Motor neuron (in vitro differentiated cells): ENCODE results near the gene PRKCA. TPM values are rescaled to one million over a fixed set of nuclear protein-coding genes. Genes with fewer than 3 reads are reported as not detected.
A peak's percentile ranks its signal among the peaks of the same experiment; 100 is the strongest.

ENCODE experiments used
- ATAC-seq, 8 experiments: fragments of 200-7000 bp; cut with Tn5 transposase; replicated peaks in 6 of 8; 2 replicates each; pipeline ENCODE4 v1.8.0; 2021; ENCODE audit warnings: mild to moderate bottlenecking in 8 of 8, moderate library complexity in 8 of 8
- H3K27ac ChIP-seq, 2 donors: fragments of 250-450 bp; sonication (Bioruptor Pico); 2 replicates each; pipeline ENCODE4 v1.9.0; 2021; ENCODE audit warnings: antibody characterized with exemption in 2 of 2, mild to moderate bottlenecking in 2 of 2, moderate library complexity in 1 of 2
- H3K4me1 ChIP-seq, 2 donors: fragments of 250-450 bp; sonication (Bioruptor Pico); replicated peaks in 1 of 2; 2 replicates each; pipeline ENCODE4 v1.6.1; 2021; ENCODE audit warnings: antibody characterized with exemption in 2 of 2, mild to moderate bottlenecking in 2 of 2, moderate library complexity in 1 of 2
- H3K4me3 ChIP-seq, 5 donors: fragments of 250-450 bp; sonication (Bioruptor Pico); 2 replicates each; pipeline ENCODE4 v1.9.0; 2021; ENCODE audit warnings: antibody characterized with exemption in 5 of 5, mild to moderate bottlenecking in 5 of 5, moderate library complexity in 4 of 5
- WGBS, 10 experiments: fragments of 450-650 bp; shearing (Covaris generic); methylation state at CpG; one replicate each; pipeline ENCODE4 v1.0.0; 2022; 5-methylcytosine and 5-hydroxymethylcytosine counted together
- in situ Hi-C, 9 experiments: fragments of 400-800 bp; cut with MboI; loops; one replicate each; pipeline ENCODE4 v1.15.0; 2021; ENCODE audit warnings: low sequenced_read_pairs in 9 of 9, low pct_unique_long_range_greater_than_20kb in 2 of 9; ENCODE audit not compliant: unreplicated experiment in 9 of 9
- total RNA-seq, 8 experiments: library from RNA; unstranded; fragments of 300-600 nt; gene quantifications; 2 replicates each; pipeline versions ENCODE4 v1.2.3 to v1.2.4, GENCODE V29; 2022

Gene PRKCA
- total RNA-seq, 8 experiments from 2014 or later = 5.6 to 38.8 (median 8.7) TPM

GRCh38 chr17:66299711-66300110 lies 2.7 kb upstream of the PRKCA start:
- no peak overlapping the region for H3K27ac ChIP-seq
- peaks cover 10 to 16% of the 10 kb centered on the region in 2 donors for H3K4me1 ChIP-seq
- 33 to 97% (median 83%) methylated on average over 1 to 4 of the region's 4 CpGs; no CpG with 5 or more reads in 1 of the 10 experiments for WGBS, 10 experiments
- in situ Hi-C loops = no loop called here
- H3K4me3 ChIP-seq = no peak overlapping the region
- no peak for ATAC-seq

DNA sequence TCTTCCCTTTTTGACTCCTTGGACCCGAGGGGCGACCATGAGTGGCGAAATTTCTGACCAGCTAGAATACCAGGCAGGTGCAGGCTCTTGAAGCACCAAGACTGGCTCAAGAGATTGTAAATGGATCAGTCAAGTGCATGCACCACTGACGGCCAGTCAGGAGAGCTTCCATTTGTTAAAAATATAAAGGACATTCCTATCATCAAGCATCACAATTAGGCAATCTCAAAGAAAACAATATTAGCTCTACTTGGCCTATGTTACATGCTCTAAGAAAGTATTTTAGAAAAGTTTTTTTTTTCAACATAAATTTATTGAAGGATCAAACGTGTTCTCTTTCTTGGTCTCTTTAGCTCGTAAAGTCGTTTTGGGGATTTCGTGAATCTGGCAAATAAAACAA lies 1.5 kb upstream of the PRKCA start:
- Histone ChIP-seq H3K4me3 (no peak overlapping the region), H3K4me1 (peaks cover 12 to 24% of the 10 kb centered on the region in 2 donors), H3K27ac (no peak overlapping the region)
- in situ Hi-C loops = no loop called here
- no peak for ATAC-seq
- WGBS, 10 experiments = 51 to 100% (median 73%) methylated on average over 2 to 8 of the region's 8 CpGs

GRCh38 chr17:66301367-66301863 lies 998 bp upstream of the PRKCA start:
- in situ Hi-C loops = no loop called here
- Histone ChIP-seq H3K4me1 (peaks cover 12 to 24% of the 10 kb centered on the region in 2 donors), H3K4me3 (peak overlapping the region; percentile 59 to 98 (median 86)), H3K27ac (no peak overlapping the region)
- no peak for ATAC-seq
- 16 to 64% (median 44%) methylated on average over 4 to 14 of the region's 14 CpGs; no CpG with 5 or more reads in 1 of the 10 experiments for WGBS, 10 experiments

DNA sequence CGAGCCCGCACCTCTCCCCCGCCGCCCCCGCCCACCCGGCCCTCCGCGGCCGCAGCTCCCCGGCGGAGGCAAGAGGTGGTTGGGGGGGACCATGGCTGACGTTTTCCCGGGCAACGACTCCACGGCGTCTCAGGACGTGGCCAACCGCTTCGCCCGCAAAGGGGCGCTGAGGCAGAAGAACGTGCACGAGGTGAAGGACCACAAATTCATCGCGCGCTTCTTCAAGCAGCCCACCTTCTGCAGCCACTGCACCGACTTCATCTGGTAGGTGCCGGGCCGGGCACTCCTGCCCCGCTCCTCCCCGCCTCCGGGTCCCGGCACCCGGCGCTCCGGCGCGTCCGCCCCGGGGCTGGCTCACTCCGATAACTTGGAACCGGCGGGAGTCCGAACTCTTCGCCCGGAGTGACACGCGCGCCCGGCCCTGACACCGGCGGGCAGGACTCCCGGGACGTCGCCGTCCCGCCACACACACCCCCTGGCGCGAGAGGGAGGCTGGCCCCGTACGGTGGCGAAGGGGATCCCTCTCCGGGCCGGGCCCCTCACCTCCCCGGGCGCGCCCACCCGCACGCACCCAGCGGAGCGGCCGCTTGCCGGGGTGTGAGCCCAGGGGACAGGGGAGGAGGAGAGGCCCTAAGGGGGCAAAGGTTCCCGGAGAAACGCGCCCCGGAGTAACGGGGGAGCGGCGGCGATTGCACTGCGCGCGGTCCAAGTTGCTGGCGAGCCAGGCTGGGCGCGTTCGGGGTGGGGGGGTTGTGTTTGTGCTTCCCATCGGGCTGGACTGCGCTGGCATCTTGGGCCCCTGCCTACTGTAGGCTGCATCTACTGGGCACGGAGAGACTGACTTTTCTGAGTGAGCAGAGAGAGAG lies 581 bp downstream of the PRKCA start:
- in situ Hi-C loops = no loop called here
- peak overlapping the region; percentile 62 to 75 for H3K27ac ChIP-seq

GRCh38 chr17:66304304-66305174 lies 2.1 kb downstream of the PRKCA start:
- Histone ChIP-seq H3K27ac (no peak overlapping the region), H3K4me1 (peaks cover 12 to 24% of the 10 kb centered on the region in 2 donors), H3K4me3 (peak overlapping the region; percentile 59 to 98 (median 86))
- 7 to 100% (median 31%) methylated on average over 1 to 7 of the region's 14 CpGs for WGBS, 10 experiments
- no peak for ATAC-seq
- in situ Hi-C loops = no loop called here

More for the DNA sequence above, 581 bp downstream of the PRKCA start:
- WGBS, 10 experiments = 0% methylated on average over 3 of the region's 91 CpGs; no CpG with 5 or more reads in 9 of the 10 experiments
- Histone ChIP-seq H3K4me1 (peaks cover 12 to 24% of the 10 kb centered on the region in 2 donors), H3K4me3 (peak overlapping the region; percentile 59 to 98 (median 86))
- peak; percentile 42 to 72 (median 66) for ATAC-seq

DNA sequence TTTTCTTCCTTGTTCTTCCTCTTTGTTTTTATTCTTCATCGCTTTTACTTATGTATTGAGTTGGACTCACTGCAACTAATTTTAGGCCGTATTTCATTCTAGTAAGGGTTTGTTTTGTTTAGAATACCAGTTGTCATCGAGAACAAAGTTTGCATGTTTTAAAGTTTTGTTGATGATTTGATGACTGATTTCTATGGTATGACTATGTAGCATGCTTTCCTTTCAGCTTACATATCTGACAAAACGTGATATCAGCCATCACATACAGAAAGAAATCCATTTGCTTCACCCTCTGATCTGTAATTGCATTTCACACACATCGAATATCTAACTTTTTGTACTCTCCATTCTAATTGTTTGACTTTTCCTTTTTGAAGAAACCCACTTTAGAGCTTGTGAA lies 4.0 kb downstream of the PRKCA start:
- Histone ChIP-seq H3K4me1 (peaks cover 12 to 19% of the 10 kb centered on the region in 2 donors), H3K27ac (no peak overlapping the region), H3K4me3 (no peak overlapping the region)
- 44 to 91% (median 66%) methylated on average over 2 to 5 of the region's 5 CpGs for WGBS, 10 experiments
- ATAC-seq = no peak
- in situ Hi-C loops = no loop called here

DNA sequence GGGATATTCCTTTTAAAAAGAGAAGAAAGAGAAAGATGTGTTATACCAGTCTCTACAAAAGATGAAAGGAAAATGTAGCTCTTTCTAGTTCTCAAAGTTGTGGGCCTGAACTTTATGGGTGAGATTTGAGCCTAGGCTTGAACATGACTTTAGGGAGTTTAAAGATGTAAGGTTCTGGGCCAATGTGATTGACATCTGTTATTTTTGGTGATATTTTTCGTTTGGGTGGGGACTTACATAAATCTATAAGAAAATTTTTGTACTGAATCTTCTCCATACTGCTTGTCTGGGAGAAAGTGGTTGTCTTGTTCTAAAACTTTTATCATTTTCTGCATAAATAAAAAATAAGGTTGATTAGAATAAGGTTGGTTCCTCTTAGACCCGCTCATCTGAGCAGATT lies 4.8 kb downstream of the PRKCA start:
- no peak overlapping the region for H3K4me3 ChIP-seq
- peaks cover 12 to 17% of the 10 kb centered on the region in 2 donors for H3K4me1 ChIP-seq
- ATAC-seq = no peak
- H3K27ac ChIP-seq = no peak overlapping the region
- in situ Hi-C loops = no loop called here
- WGBS, 10 experiments = 60 to 100% (median 89%) methylated on average over 1 to 2 of the region's 2 CpGs

DNA sequence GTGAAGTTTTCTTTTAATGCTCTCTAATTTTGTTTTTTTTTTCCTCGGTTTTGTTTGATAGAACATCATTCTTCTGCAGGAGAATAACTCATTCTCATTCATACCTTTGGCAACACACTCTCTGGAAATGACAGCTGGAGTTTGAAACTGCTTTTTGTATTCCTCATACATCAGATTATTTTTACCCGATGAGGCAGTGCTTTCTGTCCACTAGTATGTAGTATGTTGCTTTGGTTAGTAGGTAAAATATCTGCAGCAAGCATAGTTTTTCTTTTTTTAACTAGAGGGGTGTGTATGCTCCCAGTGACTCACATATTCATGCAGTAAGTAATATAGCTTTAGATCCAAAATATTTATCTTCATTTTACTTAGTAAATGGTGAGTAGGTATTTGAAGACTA lies 6.4 kb downstream of the PRKCA start:
- WGBS, 10 experiments = 33 to 100% (median 78%) methylated on average over 1 to 2 of the region's 2 CpGs; no CpG with 5 or more reads in 1 of the 10 experiments
- ATAC-seq = no peak
- H3K4me3 ChIP-seq = no peak overlapping the region
- in situ Hi-C loops = no loop called here
- H3K27ac ChIP-seq = no peak overlapping the region
- peaks cover 11 to 17% of the 10 kb centered on the region in 2 donors for H3K4me1 ChIP-seq

DNA sequence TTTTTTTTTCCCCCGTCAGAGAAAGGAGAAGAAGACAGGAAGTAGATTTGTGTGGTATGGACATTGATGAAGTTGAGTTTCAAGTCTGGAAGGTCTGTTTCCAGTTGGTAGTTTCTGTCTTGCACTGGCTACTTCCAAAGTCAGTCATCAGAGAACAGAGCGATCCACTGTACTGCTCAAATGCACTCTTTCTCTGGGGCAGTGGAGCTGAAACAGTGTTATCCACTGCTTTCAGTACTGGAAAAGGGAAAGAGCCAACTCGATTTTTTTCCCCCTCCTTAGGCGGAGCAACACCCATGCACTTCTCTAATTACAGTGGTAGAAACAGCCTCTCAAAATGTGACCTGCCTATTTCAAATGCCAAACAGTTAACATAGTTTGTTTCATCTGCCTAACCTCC lies 7.4 kb downstream of the PRKCA start:
- in situ Hi-C loops = no loop called here
- Histone ChIP-seq H3K27ac (no peak overlapping the region), H3K4me1 (peaks cover 1 to 7% of the 10 kb centered on the region in 2 donors), H3K4me3 (no peak overlapping the region)
- 46 to 100% (median 81%) methylated on average over 1 to 3 of the region's 4 CpGs; no CpG with 5 or more reads in 2 of the 10 experiments for WGBS, 10 experiments
- ATAC-seq = no peak

DNA sequence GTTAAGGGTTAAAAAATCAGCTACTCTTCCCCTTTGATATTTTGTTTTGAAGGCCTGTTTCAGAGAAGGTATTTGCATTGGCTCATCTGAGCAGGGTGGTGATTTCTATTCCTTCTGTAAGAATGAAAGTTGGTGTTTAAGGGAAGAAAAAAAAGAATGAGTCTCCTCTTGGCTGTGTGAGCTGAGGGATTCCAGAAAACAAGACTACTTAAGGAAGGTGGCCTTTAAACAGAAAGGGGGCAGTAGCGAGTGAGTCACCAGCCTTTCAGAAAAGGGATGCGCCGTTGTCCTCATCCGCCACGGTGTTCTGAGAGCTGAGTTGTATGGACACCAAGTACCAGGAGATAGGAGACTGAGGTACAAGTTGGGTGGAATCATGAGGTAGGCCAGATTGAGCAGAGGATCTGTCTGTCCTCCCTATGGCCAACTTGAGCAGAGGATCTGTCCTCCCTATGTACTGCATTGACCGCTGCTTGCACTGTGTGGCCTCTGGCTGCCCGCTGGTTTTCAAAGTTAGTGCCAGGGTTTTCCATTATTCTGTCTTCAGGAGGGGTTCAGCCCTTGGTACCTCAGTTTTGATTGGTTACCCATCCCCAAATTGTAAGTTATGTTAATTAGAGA lies 8.2 kb downstream of the PRKCA start:
- Histone ChIP-seq H3K4me3 (no peak overlapping the region), H3K4me1 (no peaks in the 10 kb centered on the region), H3K27ac (no peak overlapping the region)
- in situ Hi-C loops = no loop called here
- ATAC-seq = no peak
- 67 to 100% (median 91%) methylated on average over 1 to 6 of the region's 7 CpGs; no CpG with 5 or more reads in 4 of the 10 experiments for WGBS, 10 experiments

DNA sequence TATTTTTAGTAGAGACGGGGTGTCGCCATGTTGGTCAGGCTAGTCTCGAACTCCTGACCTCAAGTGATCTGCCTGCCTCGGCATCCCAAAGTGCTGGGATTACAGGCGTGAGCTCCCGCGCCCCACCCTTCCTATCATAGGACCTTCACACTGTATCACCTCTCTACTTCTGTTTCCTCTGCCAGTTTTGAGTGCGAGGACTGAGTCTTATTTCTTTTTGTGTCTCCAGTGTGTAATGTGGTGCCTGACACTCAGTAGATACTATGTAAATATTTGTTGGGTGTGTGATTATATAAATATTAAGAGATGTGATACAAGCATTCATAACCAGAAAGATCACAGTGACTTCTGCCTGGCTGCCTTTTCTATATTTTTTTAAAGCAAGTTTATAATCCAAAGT lies 10.5 kb downstream of the PRKCA start:
- Histone ChIP-seq H3K4me3 (no peak overlapping the region), H3K4me1 (no peaks in the 10 kb centered on the region), H3K27ac (no peak overlapping the region)
- ATAC-seq = no peak
- in situ Hi-C loops = no loop called here
- WGBS, 10 experiments = 92 to 100% (median 95%) methylated on average over 1 to 8 of the region's 8 CpGs; no CpG with 5 or more reads in 4 of the 10 experiments

GRCh38 chr17:66313325-66313724 lies 10.9 kb downstream of the PRKCA start:
- in situ Hi-C loops = no loop called here
- no peak overlapping the region for H3K4me3 ChIP-seq

More at GRCh38 chr17:66313325-66313724, 10.9 kb downstream of the PRKCA start:
- Histone ChIP-seq H3K4me1 (no peaks in the 10 kb centered on the region), H3K27ac (no peak overlapping the region)
- ATAC-seq = no peak
